DOHH2 (cell line): ENCODE data around the gene KAT7.

Source experiments
- H3F3A ChIP-seq: fragments of 200-600 bp; sonication (generic), shearing (Covaris generic); 2 replicates; pipeline ENCODE4 v1.6.0; 2016; ENCODE audit warnings: antibody characterized with exemption, mild to moderate bottlenecking; ENCODE audit not compliant: control insufficient read depth, insufficient read depth
- H3K27ac ChIP-seq: fragments of 200-600 bp; sonication (generic); 2 replicates; pipeline ENCODE4 v1.5.1; 2014; ENCODE audit warnings: low read depth, mild to moderate bottlenecking, low read length, moderate library complexity
- H3K27me3 ChIP-seq: fragments of 200-600 bp; sonication (generic); 2 replicates; pipeline ENCODE4 v1.6.1; 2014; ENCODE audit warnings: mild to moderate bottlenecking, low read length, mixed read lengths; ENCODE audit not compliant: control insufficient read depth
- H3K36me3 ChIP-seq: fragments of 200-600 bp; sonication (generic); 2 replicates; pipeline ENCODE4 v1.6.1; 2014; ENCODE audit warnings: mild to moderate bottlenecking, low read length, moderate library complexity, mixed read lengths; ENCODE audit not compliant: control insufficient read depth
- H3K4me1 ChIP-seq: fragments of 200-600 bp; sonication (generic); 2 replicates; pipeline ENCODE4 v1.6.1; 2014; ENCODE audit warnings: mild to moderate bottlenecking, low read length, mixed read lengths; ENCODE audit not compliant: control insufficient read depth
- H3K4me2 ChIP-seq: fragments of 200-600 bp; sonication (generic); 2 replicates; pipeline ENCODE4 v1.6.0; 2014; ENCODE audit warnings: mild to moderate bottlenecking, low read length, moderate library complexity
- H3K4me3 ChIP-seq: fragments of 200-600 bp; sonication (generic); 2 replicates; pipeline ENCODE4 v1.5.1; 2014; ENCODE audit warnings: mild to moderate bottlenecking, low read length, mixed read lengths
- H3K79me2 ChIP-seq: fragments of 200-600 bp; sonication (generic); 2 replicates; pipeline ENCODE4 v1.6.1; 2014; ENCODE audit warnings: mild to moderate bottlenecking, low read length, mixed read lengths; ENCODE audit not compliant: control insufficient read depth
- H3K9me2 ChIP-seq: fragments of 200-600 bp; sonication (generic); replicated peaks from 2 replicates; pipeline ENCODE4 v1.6.1; 2014; ENCODE audit warnings: mild to moderate bottlenecking, low read length, mixed read lengths; ENCODE audit not compliant: control insufficient read depth
- H3K9me3 ChIP-seq: fragments of 200-600 bp; sonication (generic); 2 replicates; pipeline ENCODE4 v1.6.1; 2014; ENCODE audit warnings: antibody characterized with exemption, low read length, mixed read lengths; ENCODE audit not compliant: control insufficient read depth, insufficient read depth
- H4K20me1 ChIP-seq: fragments of 200-600 bp; sonication (generic); 2 replicates; pipeline ENCODE4 v1.6.0; 2014; ENCODE audit warnings: low read depth, mild to moderate bottlenecking, antibody characterized with exemption, low read length, moderate library complexity; ENCODE audit not compliant: control insufficient read depth, insufficient read depth
- EZH2phosphoT487 ChIP-seq: fragments of 200-600 bp; sonication (generic); IDR thresholded peaks from 2 replicates; pipeline ENCODE4 v1.6.1; 2017; ENCODE audit warnings: borderline replicate concordance, mild to moderate bottlenecking, antibody characterized with exemption, low read length, moderate library complexity, mixed read lengths
- TF ChIP-seq, protein P1 (sequence below): fragments of 200-600 bp; sonication (generic); IDR thresholded peaks from one replicate; pipeline ENCODE4 v1.5.1; 2014; ENCODE audit warnings: antibody characterized with exemption, mild to moderate bottlenecking, low read depth, low read length; ENCODE audit not compliant: poor library complexity, severe bottlenecking

The KAT7 gene

DNA sequence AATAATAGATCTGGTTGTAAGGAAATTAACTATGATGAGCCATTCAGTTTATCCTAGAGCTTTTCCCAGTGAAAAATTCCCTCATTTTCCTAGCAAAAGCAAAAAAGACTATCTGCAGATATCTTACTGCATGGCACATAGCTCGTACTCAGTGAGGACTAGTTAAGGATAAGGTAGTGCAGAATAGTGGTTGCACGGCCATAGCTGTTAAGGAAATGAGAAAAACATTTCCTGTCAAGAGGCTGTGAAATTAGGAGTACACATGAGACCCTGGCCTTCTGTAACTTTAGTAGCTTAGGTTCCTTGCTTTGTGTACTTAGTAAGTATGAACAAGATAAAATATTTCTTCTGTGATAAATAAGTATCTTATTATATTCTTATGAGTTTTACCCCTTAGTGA lies 10.3 kb downstream of the KAT7 start:
- TF ChIP-seq, protein P1, sequence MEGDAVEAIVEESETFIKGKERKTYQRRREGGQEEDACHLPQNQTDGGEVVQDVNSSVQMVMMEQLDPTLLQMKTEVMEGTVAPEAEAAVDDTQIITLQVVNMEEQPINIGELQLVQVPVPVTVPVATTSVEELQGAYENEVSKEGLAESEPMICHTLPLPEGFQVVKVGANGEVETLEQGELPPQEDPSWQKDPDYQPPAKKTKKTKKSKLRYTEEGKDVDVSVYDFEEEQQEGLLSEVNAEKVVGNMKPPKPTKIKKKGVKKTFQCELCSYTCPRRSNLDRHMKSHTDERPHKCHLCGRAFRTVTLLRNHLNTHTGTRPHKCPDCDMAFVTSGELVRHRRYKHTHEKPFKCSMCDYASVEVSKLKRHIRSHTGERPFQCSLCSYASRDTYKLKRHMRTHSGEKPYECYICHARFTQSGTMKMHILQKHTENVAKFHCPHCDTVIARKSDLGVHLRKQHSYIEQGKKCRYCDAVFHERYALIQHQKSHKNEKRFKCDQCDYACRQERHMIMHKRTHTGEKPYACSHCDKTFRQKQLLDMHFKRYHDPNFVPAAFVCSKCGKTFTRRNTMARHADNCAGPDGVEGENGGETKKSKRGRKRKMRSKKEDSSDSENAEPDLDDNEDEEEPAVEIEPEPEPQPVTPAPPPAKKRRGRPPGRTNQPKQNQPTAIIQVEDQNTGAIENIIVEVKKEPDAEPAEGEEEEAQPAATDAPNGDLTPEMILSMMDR, result no peak
- TF ChIP-seq EZH2phosphoT487, result no peak
- 0 out of 2 replicates have a peak, but pooled peaks cover 8% of the 10 kb centered on the region for H4K20me1 ChIP-seq
- no peak overlapping the region for H3K4me3 ChIP-seq
- no peaks in the 10 kb centered on the region for H3K4me1 ChIP-seq
- no peaks in the 10 kb centered on the region for H3K9me2 ChIP-seq
- H3F3A ChIP-seq, result no peaks in the 10 kb centered on the region
- H3K9me3 ChIP-seq, result no peaks in the 10 kb centered on the region
- H3K4me2 ChIP-seq, result no peak overlapping the region
- H3K36me3 ChIP-seq, result peaks cover 85% of the 10 kb centered on the region
- H3K27me3 ChIP-seq, result no peaks in the 10 kb centered on the region
- H3K27ac ChIP-seq, result no peak overlapping the region
- peaks cover 82% of the 10 kb centered on the region for H3K79me2 ChIP-seq

DNA sequence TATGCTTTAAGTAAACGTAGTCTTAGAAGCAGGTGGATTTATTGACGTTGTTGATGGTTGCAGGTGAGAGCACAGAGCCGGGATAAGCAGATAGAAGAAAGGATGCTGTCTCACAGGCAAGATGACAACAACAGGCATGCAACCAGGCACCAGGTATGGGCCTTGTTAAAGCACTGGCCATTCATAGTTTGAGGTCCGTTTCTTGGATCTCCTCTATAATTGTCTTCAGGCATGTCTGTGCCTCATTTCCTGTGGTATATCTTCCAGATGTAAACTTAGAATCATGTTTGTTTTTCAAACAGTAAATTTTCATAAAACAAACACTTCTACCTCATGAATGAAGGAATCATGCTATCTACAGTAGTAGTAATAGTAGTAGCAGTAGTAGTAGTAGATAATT lies 20.6 kb downstream of the KAT7 start:
- TF ChIP-seq EZH2phosphoT487, result no peak
- TF ChIP-seq, protein P1, result no peak
- Histone ChIP-seq H3K4me3 (no peak overlapping the region), H3K4me2 (no peak overlapping the region), H3F3A (no peaks in the 10 kb centered on the region; the same call in 1 of the 2 replicates), H3K36me3 (peaks cover 71% of the 10 kb centered on the region), H3K9me2 (no peaks in the 10 kb centered on the region), H3K4me1 (no peaks in the 10 kb centered on the region), H3K9me3 (no peaks in the 10 kb centered on the region), H3K27me3 (no peaks in the 10 kb centered on the region), H3K79me2 (peaks cover 22% of the 10 kb centered on the region), H4K20me1 (peaks cover 3% of the 10 kb centered on the region; the same call in 1 of the 2 replicates), H3K27ac (no peak overlapping the region)

DNA sequence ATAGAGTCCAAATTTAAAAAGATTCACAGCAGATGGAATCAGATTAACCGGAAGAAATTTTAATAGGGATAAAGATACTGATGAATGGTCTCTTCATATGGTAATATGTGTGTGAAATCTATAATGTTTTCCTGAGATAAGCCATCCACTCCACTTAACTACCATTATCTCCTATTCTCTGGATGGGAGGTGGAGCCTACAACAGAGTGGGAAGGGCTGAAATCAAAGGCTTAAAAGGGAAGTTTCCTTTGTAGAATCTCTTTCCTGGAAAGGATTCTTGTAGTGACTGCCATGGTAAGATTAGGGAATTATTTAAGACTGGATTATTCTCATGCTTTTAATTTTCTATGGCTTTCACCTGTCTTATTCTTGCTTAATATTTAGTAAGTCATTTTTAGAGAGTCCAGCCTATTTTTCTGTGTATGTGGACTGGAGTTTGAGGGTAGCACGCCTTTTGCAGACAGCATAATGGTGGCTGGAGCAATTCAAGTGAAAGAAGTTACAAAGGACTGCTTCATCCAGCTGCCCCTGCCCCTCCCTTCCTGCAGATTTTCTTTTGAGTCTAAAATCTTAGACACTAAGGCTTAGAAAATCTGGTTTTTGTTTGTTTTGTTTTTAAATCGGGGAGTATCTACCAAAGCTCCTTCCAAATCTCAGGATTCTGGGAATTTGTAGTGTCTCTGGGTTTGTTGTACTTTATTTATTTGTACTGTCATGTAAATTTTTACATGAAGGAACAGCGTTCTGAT lies 26.5 kb downstream of the KAT7 start:
- Histone ChIP-seq H3K27me3 (no peaks in the 10 kb centered on the region), H3F3A (no peaks in the 10 kb centered on the region), H3K4me1 (no peaks in the 10 kb centered on the region), H3K9me2 (no peaks in the 10 kb centered on the region), H3K9me3 (no peaks in the 10 kb centered on the region), H3K36me3 (peaks cover 75% of the 10 kb centered on the region), H3K4me3 (no peak overlapping the region), H3K79me2 (no peaks in the 10 kb centered on the region; the same call in 1 of the 2 replicates), H3K4me2 (no peak overlapping the region), H3K27ac (no peak overlapping the region), H4K20me1 (peaks cover 3% of the 10 kb centered on the region; the same call in 1 of the 2 replicates)
- no peak for TF ChIP-seq EZH2phosphoT487
- TF ChIP-seq, protein P1, result no peak
